H1 (cell line): ENCODE data around the gene RPL38. TPM values are rescaled to one million over a fixed set of nuclear protein-coding genes. Genes with fewer than 3 reads are reported as not detected.

ENCODE experiments used
- BCL11A ChIP-seq, 2 experiments: IDR thresholded peaks; one replicate each; pipeline ENCODE4 v1.6.1; 2011; ENCODE audit warnings: low read depth in 2 of 2, low read length in 2 of 2, mild to moderate bottlenecking in 2 of 2
- CBX8 ChIP-seq: fragments of 300-800, 300-1000 bp; sonication (generic); IDR thresholded peaks from 2 replicates; pipeline ENCODE4 v1.7.1; 2016; ENCODE audit warnings: low read depth, low read length, borderline replicate concordance
- CEBPB ChIP-seq: IDR thresholded peaks from 2 replicates; pipeline ENCODE4 v1.6.1; 2012; ENCODE audit warnings: low read depth, low read length
- CHD2 ChIP-seq: IDR thresholded peaks from 2 replicates; pipeline ENCODE4 v1.6.1; 2012; ENCODE audit warnings: low read length, improper control_type of control experiment
- KDM5A ChIP-seq: fragments of 200-600 bp; IDR thresholded peaks from 2 replicates; pipeline ENCODE4 v1.7.1; 2012; ENCODE audit warnings: mild to moderate bottlenecking, low read length, inconsistent platforms, mixed read lengths
- RNF2 ChIP-seq: fragments of 200-900, 300-1000 bp; sonication (generic); IDR thresholded peaks from 2 replicates; pipeline ENCODE4 v1.7.1; 2016; ENCODE audit warnings: borderline replicate concordance, low read depth, mild to moderate bottlenecking, antibody characterized with exemption, low read length; ENCODE audit not compliant: poor library complexity, severe bottlenecking; ENCODE audit errors: missing control alignments
- TBP ChIP-seq: IDR thresholded peaks from 2 replicates; pipeline ENCODE4 v1.6.1; 2011; ENCODE audit warnings: low read depth, low read length, improper control_type of control experiment
- polyA plus RNA-seq, 7 experiments: library from polyadenylated mRNA; depleted of rRNA in 3 of 7; stranded (reverse) in 5 of 7; unstranded in 2 of 7; fragments of >200 nt in 5 of 7; fragments of 200-250 nt in 2 of 7; gene quantifications; 1 replicate in 5 of 7; 2 replicates in 1 of 7; 4 replicates in 1 of 7; pipeline versions ENCODE4 v1.2.1 to v1.2.3, GENCODE V29; 2011 to 2013; ENCODE audit warnings: missing spikeins in 2 of 7, mixed read lengths in 2 of 7
- total RNA-seq: library from RNA; stranded (reverse); fragmentation: NEBNext Ultra II Directional; extraction: Animal tissue kit (Norgen Biotek cat#: 25700); gene quantifications from 2 replicates; pipeline ENCODE4 v1.2.1, GENCODE V29; 2021

Gene RPL38
- total and polyA plus RNA-seq, 2 of the 8 experiments (the other 6 are each of a cell fraction or from before 2014, with no cell fraction given): 412 to 1,195 TPM

DNA sequence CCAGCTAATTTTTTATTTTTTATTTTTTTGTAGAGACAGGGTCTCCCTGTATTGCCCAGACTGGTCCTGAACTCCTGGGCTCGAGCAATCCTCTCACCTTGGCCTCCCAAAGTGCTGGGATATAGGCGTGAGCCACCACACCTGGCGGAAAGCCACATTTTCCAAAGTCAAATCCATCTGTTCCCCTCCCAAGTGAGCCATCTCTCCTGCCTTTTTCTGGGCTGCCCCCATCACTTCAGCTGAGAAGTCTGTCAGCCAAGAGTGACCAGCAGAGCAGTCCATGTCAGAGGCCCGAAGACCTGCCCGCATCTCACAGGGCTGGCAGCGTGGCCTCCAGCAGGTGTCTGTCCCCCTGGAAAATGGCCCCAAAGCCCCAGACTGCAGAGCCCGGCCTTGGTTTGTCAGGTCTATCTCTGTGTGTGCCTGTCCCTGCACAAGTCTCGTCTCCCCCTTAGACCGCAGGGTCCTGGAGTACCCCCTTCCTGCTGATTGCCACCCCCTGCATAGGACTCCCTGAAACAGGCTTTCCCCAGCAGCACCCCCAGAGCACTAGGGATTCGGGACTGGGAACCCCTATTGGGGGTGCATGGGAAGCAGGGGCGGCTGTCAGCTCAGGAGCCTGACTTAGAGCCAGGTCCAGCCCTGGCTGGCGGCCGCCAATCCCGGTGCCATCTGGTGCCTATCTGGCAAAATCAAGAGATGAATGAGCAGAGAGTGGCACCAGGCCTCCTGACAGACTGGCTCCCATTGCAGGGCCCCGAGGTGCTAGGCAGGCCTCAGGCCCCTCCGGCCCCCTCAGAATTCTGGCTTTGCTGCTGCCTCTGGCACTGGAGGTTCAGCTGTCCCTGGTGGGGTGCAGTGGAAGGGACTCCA, 17.7 kb downstream of the RPL38 start (continued):
- TF ChIP-seq BCL11A (IDR thresholded peaks at IDR 0.05; ENCODE audit: low read depth in 2 of 2, low read length in 2 of 2) (no peak), RNF2 (no peak), CBX8 (no peak), CEBPB (no peak), CHD2 (no peak), TBP (no peak), KDM5A (no peak)
